Mammary epithelial cell (primary cell): ENCODE results near the gene ELAPOR1.

Experiments used
- CTCF ChIP-seq, 2 donors: IDR thresholded peaks in 1 of 2; conservative IDR thresholded peaks in 1 of 2; 2 replicates each; pipeline ENCODE4 v1.5.1; 2011 to 2012; ENCODE audit warnings: inconsistent platforms in 2 of 2, low read length in 2 of 2, mild to moderate bottlenecking in 2 of 2, control low read depth in 1 of 2, low read depth in 1 of 2; ENCODE audit not compliant: insufficient read depth in 1 of 2; ENCODE audit errors: extremely low read depth in 1 of 2
- EZH2 ChIP-seq: IDR thresholded peaks from 2 replicates; pipeline ENCODE4 v1.6.1; 2012; ENCODE audit warnings: low read length, inconsistent platforms, borderline replicate concordance

GRCh38 chr1:109137958-109138357, 24.0 kb downstream of the ELAPOR1 start:
- no peak for TF ChIP-seq CTCF (conservative IDR thresholded peaks at IDR 0.05 in 1 of 2, IDR thresholded peaks at IDR 0.05 in 1 of 2; ENCODE audit: extremely low read depth in 1 of 2, insufficient read depth in 1 of 2, low read depth in 1 of 2, low read length in 2 of 2)
- no peak for TF ChIP-seq EZH2
